HUES48 (cell line): ENCODE measurements around the gene HECTD1.

ENCODE experiments used
- H3K27ac ChIP-seq: one replicate; pipeline ENCODE4 v1.7.0; 2013; ENCODE audit warnings: low read depth, low read length, inconsistent platforms
- H3K27me3 ChIP-seq: 2 replicates; pipeline ENCODE4 v1.6.1; 2013; ENCODE audit warnings: mild to moderate bottlenecking, low read length; ENCODE audit not compliant: control insufficient read depth, insufficient read depth
- H3K36me3 ChIP-seq: 2 replicates; pipeline ENCODE4 v1.6.1; 2013; ENCODE audit warnings: low read length; ENCODE audit not compliant: control insufficient read depth, insufficient read depth
- H3K4me1 ChIP-seq: 2 replicates; pipeline ENCODE4 v1.6.1; 2013; ENCODE audit warnings: mild to moderate bottlenecking, low read length; ENCODE audit not compliant: control insufficient read depth, insufficient read depth
- H3K4me3 ChIP-seq: 2 replicates; pipeline ENCODE4 v1.5.1; 2013; ENCODE audit warnings: mild to moderate bottlenecking, low read depth, low read length
- H3K9ac ChIP-seq: 2 replicates; pipeline ENCODE4 v1.6.1; 2013; ENCODE audit warnings: mild to moderate bottlenecking, low read depth, low read length, moderate library complexity
- H3K9me3 ChIP-seq: 2 replicates; pipeline ENCODE4 v1.6.1; 2013; ENCODE audit warnings: low read length; ENCODE audit not compliant: control insufficient read depth, insufficient read depth

The HECTD1 gene

GRCh38 chr14:31139301-31139847, 68.2 kb downstream of the HECTD1 start:
- Histone ChIP-seq H3K4me1 (no peaks in the 10 kb centered on the region), H3K4me3 (no peak overlapping the region), H3K9ac (no peak overlapping the region), H3K27ac (no peak overlapping the region), H3K9me3 (no peaks in the 10 kb centered on the region), H3K36me3 (peaks cover 85% of the 10 kb centered on the region), H3K27me3 (no peaks in the 10 kb centered on the region)

- Histone ChIP-seq H3K27ac (no peak overlapping the region), H3K36me3 (peaks cover 85% of the 10 kb centered on the region), H3K4me3 (no peak overlapping the region), H3K27me3 (no peaks in the 10 kb centered on the region), H3K4me1 (no peaks in the 10 kb centered on the region), H3K9me3 (no peaks in the 10 kb centered on the region), H3K9ac (no peak overlapping the region)
Observed at GRCh38 chr14:31138301-31138700, 69.3 kb downstream of the HECTD1 start.

GRCh38 chr14:31137214-31137889, 70.2 kb downstream of the HECTD1 start:
- Histone ChIP-seq H3K4me1 (no peaks in the 10 kb centered on the region), H3K9me3 (no peaks in the 10 kb centered on the region), H3K27me3 (no peaks in the 10 kb centered on the region), H3K27ac (no peak overlapping the region), H3K9ac (no peak overlapping the region), H3K36me3 (peaks cover 88% of the 10 kb centered on the region), H3K4me3 (no peak overlapping the region)

GRCh38 chr14:31133133-31133532, 74.5 kb downstream of the HECTD1 start:
- H3K4me3 ChIP-seq: no peak overlapping the region
- no peak overlapping the region for H3K27ac ChIP-seq
- H3K36me3 ChIP-seq: peaks cover 93% of the 10 kb centered on the region
- no peaks in the 10 kb centered on the region for H3K4me1 ChIP-seq
- no peaks in the 10 kb centered on the region for H3K27me3 ChIP-seq
- H3K9ac ChIP-seq: no peak overlapping the region
- no peaks in the 10 kb centered on the region for H3K9me3 ChIP-seq

- Histone ChIP-seq H3K36me3 (peaks cover 81% of the 10 kb centered on the region), H3K9ac (no peak overlapping the region), H3K27ac (no peak overlapping the region), H3K4me1 (peaks cover 12% of the 10 kb centered on the region), H3K27me3 (no peaks in the 10 kb centered on the region), H3K4me3 (no peak overlapping the region), H3K9me3 (no peaks in the 10 kb centered on the region)
Observed at GRCh38 chr14:31128601-31129526, 78.7 kb downstream of the HECTD1 start.

GRCh38 chr14:31127690-31128089, 79.9 kb downstream of the HECTD1 start:
- peaks cover 70% of the 10 kb centered on the region for H3K36me3 ChIP-seq
- H3K9me3 ChIP-seq: no peaks in the 10 kb centered on the region

GRCh38 chr14:31126680-31127079, 80.9 kb downstream of the HECTD1 start:
- H3K36me3 ChIP-seq: peaks cover 70% of the 10 kb centered on the region
- H3K4me3 ChIP-seq: no peak overlapping the region
- no peak overlapping the region for H3K9ac ChIP-seq
- H3K27ac ChIP-seq: no peak overlapping the region
- H3K4me1 ChIP-seq: peaks cover 33% of the 10 kb centered on the region
- H3K9me3 ChIP-seq: no peaks in the 10 kb centered on the region
- no peaks in the 10 kb centered on the region for H3K27me3 ChIP-seq

More at GRCh38 chr14:31127690-31128089, 79.9 kb downstream of the HECTD1 start:
- peaks cover 24% of the 10 kb centered on the region for H3K4me1 ChIP-seq
- H3K4me3 ChIP-seq: no peak overlapping the region
- no peak overlapping the region for H3K27ac ChIP-seq
- no peaks in the 10 kb centered on the region for H3K27me3 ChIP-seq
- H3K9ac ChIP-seq: no peak overlapping the region

- Histone ChIP-seq H3K9me3 (no peaks in the 10 kb centered on the region), H3K36me3 (peaks cover 70% of the 10 kb centered on the region), H3K4me1 (peaks cover 36% of the 10 kb centered on the region), H3K9ac (no peak overlapping the region), H3K4me3 (no peak overlapping the region), H3K27ac (no peak overlapping the region), H3K27me3 (no peaks in the 10 kb centered on the region)
Observed at GRCh38 chr14:31125231-31125630, 82.4 kb downstream of the HECTD1 start.

GRCh38 chr14:31124197-31124596, 83.4 kb downstream of the HECTD1 start:
- Histone ChIP-seq H3K9me3 (no peaks in the 10 kb centered on the region), H3K27ac (peak overlapping the region; percentile 74), H3K36me3 (peaks cover 69% of the 10 kb centered on the region), H3K4me3 (no peak overlapping the region), H3K9ac (no peak overlapping the region), H3K27me3 (no peaks in the 10 kb centered on the region), H3K4me1 (peaks cover 36% of the 10 kb centered on the region)

GRCh38 chr14:31122921-31123320, 84.7 kb downstream of the HECTD1 start:
- H3K9ac ChIP-seq: no peak overlapping the region
- no peaks in the 10 kb centered on the region for H3K9me3 ChIP-seq
- H3K4me1 ChIP-seq: peaks cover 36% of the 10 kb centered on the region
- peaks cover 68% of the 10 kb centered on the region for H3K36me3 ChIP-seq
- no peaks in the 10 kb centered on the region for H3K27me3 ChIP-seq
- peak overlapping the region; percentile 74 for H3K27ac ChIP-seq
- no peak overlapping the region for H3K4me3 ChIP-seq
